HG03469 (cell line): ENCODE results near the gene DGKG.

Experiments used
- ATAC-seq: cut with Tn5 transposase; IDR thresholded peaks from one replicate; pipeline ENCODE4 v1.9.1; 2021; ENCODE audit warnings: mild to moderate bottlenecking, moderate library complexity, moderate number of reproducible peaks; ENCODE audit not compliant: unreplicated experiment

Gene DGKG

GRCh38 chr3:186368176-186368575 lies 6.1 kb upstream of the DGKG start:
- ATAC-seq = no peak

- ATAC-seq = no peak
These were observed 5.6 kb upstream of the DGKG start for GRCh38 chr3:186367631-186368030.

- ATAC-seq = no peak
These were observed 4.2 kb upstream of the DGKG start for GRCh38 chr3:186366206-186366605.

- ATAC-seq = no peak
These were observed 3.4 kb upstream of the DGKG start for GRCh38 chr3:186365202-186365974.

- no peak for ATAC-seq
These were observed 954 bp upstream of the DGKG start for GRCh38 chr3:186362988-186363387.

GRCh38 chr3:186362537-186362842 lies 456 bp upstream of the DGKG start:
- ATAC-seq = no peak

GRCh38 chr3:186361246-186361761 lies 730 bp downstream of the DGKG start:
- ATAC-seq = no peak

GRCh38 chr3:186360779-186361178 lies 1.3 kb downstream of the DGKG start:
- no peak for ATAC-seq

GRCh38 chr3:186359078-186359477 lies 3.0 kb downstream of the DGKG start:
- ATAC-seq = no peak

- ATAC-seq = no peak
These were observed 5.9 kb downstream of the DGKG start for GRCh38 chr3:186356152-186356551.

- ATAC-seq = no peak
These were observed 7.9 kb downstream of the DGKG start for GRCh38 chr3:186354100-186354499.

GRCh38 chr3:186352369-186352768 lies 9.7 kb downstream of the DGKG start:
- no peak for ATAC-seq

- ATAC-seq = no peak
These were observed 19.8 kb downstream of the DGKG start for GRCh38 chr3:186342197-186342596.

GRCh38 chr3:186340204-186340603 lies 21.8 kb downstream of the DGKG start:
- no peak for ATAC-seq

- ATAC-seq = no peak
These were observed 22.7 kb downstream of the DGKG start for GRCh38 chr3:186339180-186339918.

- no peak for ATAC-seq
These were observed 28.8 kb downstream of the DGKG start for GRCh38 chr3:186333256-186333655.

- ATAC-seq = no peak
These were observed 31.1 kb downstream of the DGKG start for GRCh38 chr3:186330772-186331460.

- no peak for ATAC-seq
These were observed 32.4 kb downstream of the DGKG start for GRCh38 chr3:186329589-186329988.

- no peak for ATAC-seq
These were observed 34.0 kb downstream of the DGKG start for GRCh38 chr3:186327912-186328487.

GRCh38 chr3:186322761-186323160 lies 39.3 kb downstream of the DGKG start:
- ATAC-seq = no peak

- no peak for ATAC-seq
These were observed 40.3 kb downstream of the DGKG start for GRCh38 chr3:186321746-186322145.
